Left renal cortex interstitium (tissue), 4 donors: ENCODE data around the gene OSBPL9. TPM values are rescaled to one million over a fixed set of nuclear protein-coding genes. Genes with fewer than 3 reads are reported as not detected.
"Not testable (repeated sequence)": the region's sequence is repeated elsewhere in the genome, so short reads cannot be mapped to it uniquely, and the experiment has no call there.

Experiments used
- DNase-seq, 4 donors: peaks; one replicate each; pipeline ENCODE4 v3.0.0-alpha.2; 2013; ENCODE audit warnings: low read depth in 4 of 4, low spot score in 2 of 4, missing footprints in 1 of 4
- polyA plus RNA-seq, 4 donors: library from polyadenylated mRNA; unstranded; fragments of 120-200 nt; gene quantifications; one replicate each; pipeline ENCODE4 v1.2.1, GENCODE V29; 2013; ENCODE audit not compliant: insufficient read length in 4 of 4

Gene OSBPL9
- polyA plus RNA-seq, 4 donors = 111 to 147 (median 133) TPM

DNA sequence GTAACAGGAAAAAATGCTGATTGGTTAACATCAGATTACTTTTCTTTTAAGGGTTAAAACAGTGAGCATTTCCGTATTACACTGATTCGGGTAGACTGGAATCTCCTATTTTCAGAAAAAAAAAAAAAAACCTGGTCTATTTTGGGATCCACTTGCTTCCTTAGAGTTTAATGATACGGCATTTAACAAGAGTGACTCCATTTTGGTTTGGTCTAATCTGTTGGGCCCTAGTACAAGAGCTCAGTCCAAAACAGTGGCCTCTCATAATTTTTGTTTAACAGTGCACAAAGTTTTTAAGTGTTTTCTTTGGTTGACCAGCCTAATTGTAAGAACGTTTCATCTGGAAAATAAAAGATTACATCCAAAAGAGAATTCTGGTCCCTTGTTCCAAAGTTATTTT is 141.4 kb downstream of the OSBPL9 start:
- no peak for DNase-seq

DNA sequence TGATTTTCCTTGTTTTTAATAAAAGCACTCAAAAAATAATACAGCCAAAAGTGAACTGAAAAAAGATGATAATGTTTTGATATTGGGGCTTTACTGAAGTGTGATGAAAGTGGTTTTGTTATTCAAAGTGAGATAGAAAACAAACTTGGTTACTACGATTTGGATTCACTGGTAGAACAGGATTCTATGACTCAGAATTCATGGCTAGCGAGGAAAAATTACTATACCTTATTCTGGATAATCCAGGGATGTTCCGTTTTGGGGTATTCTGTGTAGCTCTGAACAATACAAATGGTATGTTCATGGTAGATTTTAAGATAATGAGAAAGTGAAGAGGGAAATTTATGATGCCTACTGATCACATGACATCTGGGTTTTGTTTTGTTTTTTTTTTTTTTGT is 144.0 kb downstream of the OSBPL9 start:
- no peak for DNase-seq

DNA sequence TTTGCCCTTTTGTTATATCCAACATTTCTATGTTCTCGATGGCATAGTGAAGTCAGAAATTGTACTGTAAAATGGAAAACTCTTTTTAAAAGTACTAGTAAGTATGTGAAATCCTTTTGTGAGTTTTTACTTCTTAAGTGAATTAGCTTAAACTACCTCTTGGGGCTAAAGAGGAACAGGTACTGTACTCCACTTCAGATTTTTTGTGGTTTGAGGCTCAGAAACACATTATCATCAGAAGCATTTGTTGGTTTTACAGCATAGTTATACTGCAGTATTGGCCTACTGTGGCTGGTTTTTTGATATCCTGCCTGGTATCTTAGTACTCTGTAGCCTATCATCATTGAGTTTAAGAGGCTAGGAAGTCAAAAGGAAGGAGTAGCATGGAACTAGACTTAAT is 144.5 kb downstream of the OSBPL9 start:
- DNase-seq = no peak

DNA sequence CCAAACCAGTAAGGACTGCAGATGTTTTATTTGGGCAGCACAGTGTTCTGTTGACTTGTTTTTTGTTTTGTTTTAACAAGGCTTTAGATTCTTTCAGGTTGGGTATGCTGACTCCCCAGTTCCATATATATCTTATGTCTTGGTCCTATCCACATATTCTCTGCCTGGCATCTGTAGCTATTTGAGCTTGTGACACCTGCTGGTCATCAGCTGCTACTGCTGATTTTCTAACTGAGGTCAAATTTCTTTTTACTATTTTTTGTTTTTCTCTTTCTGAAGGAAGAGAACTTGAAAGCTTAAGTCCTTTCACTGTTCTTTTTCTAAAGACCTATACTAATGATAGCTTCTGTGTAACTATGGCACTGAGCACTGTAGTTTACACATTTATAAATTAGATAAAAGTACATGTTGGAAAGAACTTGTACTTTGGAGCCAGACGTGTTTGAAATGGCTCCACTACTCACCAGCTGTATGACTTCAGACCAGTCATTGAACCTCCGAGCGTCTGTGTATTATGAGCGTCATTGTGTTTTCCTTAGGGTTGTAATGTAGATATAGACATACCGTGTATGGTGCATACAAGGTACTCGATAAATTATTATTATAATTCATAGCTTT is 152.2 kb downstream of the OSBPL9 start:
- DNase-seq = peak; percentile 11 to 36 (median 26)

DNA sequence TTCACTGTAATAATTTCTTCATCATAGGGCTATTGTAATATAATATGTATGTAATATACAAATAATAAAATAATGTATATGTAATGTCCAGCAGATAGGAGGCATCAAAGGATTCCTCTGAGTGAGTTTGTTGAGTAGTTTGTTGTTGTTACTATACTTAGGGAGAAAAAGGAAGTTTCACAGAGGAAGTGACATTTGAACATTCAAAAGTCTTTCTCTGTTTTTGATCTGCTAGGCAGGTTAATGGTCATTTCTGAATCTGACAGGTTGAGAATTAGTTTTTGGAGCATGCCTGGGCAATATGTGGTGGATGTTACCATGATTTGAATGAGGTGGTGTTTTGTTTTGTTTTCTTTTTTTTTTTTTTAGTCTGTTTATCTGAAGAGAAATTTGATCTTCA is 159.5 kb downstream of the OSBPL9 start:
- DNase-seq = no peak

DNA sequence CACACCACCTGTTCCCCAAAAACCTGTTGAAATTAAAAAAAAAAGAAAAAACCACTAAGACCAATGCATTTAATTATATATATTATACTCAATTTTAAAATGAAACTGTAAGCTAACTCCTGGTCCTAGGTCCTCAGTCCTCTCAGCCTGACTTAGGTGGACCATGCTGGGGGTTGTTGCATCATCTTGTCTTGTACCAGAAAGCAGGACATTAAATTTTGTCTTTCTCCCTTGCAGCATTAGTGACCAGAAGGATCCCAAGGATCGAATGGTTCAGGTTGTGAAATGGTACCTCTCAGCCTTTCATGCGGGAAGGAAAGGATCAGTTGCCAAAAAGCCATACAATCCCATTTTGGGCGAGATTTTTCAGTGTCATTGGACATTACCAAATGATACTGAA is 164.0 kb downstream of the OSBPL9 start:
- DNase-seq = no peak

DNA sequence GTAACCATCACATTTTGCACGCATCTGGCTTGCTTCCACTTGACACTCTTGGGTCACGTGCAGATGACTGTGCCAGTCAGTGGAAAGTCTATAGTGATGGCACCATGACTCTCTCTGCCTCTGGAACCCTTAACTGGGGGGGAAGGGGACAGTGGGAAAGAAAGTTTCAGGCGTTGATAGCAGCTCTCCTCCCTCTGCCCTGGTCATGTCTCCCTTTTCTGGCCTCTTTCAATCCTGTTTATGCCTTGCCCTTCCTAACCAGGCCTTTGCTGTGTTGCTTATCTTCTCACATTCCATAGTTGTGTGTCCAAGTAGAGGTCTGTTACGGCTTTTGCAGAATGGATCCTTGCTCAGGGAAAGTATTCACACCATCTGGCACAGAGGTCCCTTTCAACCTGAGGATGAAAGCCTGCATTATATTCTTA is 168.1 kb downstream of the OSBPL9 start:
- no peak for DNase-seq

DNA sequence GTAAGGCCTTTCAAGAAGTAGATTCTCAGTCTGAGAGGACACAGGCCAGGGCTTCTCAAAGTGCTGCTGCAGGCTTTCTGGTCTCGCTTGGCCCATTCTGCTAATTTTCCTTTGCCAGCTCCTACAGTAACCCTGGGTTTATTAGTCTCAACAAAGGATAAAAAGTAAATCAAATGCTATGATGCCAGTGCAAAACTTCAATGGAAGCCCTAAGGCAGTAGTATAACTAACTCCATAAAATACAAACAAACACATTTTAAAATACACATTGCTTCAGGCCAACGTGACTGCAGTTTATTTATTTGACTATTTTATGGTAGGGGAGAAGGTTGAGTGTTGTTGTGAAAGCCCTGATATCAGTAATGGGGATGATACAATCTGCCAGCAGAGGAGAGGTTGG is 172.0 kb downstream of the OSBPL9 start:
- DNase-seq = no peak

DNA sequence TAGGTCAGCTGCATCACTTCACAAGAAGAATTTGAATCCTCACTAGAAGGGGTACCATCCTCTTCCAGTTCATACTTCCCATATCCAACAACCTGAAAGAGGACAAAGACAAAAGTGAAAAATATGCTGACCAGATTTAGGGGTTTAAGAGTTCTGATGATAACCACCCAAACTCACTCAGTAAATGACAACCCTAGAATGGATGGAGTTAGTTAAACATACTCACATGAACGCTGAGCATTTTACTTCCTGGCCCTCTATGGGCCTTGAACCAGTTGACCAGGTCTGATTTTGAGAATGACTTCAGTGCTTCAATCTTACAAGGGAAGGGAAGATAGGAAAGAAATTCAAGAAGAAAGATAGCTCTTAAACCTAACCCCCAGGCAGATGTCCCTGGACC is 172.4 kb downstream of the OSBPL9 start:
- no peak for DNase-seq

DNA sequence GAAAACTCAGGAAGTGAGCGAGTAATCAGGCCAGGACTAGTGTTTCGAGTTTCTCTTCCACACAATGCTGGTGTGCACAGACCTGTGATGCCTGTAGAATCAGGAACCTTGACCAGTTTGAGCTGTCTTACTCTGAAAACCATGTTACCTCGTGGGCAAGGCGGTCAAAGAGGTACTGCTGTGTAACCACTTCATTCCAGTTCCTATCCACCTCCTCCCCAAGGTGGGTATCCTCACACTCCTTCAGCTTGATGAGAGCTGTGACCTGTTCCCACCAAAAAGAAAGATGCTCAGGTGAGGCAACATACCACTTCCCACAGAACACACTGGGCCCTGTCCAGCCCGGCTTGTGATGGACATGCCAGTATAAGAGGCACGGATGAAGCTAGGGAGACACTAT is 173.5 kb downstream of the OSBPL9 start:
- DNase-seq = no peak

DNA sequence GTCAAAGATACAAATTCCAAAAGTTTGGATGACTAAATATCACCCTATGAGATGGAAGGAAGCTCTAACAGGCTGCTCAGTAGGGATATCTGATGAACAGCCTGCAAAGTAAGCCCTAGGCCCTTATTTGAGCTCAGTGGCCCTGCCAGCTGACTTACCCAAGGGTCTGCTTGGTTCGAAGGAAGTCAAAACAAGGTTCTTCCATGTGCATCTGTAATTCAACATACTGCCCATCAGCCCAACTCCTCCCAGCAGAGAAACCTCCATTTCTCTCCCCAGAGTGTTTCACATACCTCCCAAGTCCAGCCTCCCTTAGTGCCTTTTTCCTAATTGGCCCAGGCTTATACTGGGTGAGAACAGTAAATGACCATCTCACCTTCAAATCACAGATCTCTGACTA is 175.0 kb downstream of the OSBPL9 start:
- no peak for DNase-seq

DNA sequence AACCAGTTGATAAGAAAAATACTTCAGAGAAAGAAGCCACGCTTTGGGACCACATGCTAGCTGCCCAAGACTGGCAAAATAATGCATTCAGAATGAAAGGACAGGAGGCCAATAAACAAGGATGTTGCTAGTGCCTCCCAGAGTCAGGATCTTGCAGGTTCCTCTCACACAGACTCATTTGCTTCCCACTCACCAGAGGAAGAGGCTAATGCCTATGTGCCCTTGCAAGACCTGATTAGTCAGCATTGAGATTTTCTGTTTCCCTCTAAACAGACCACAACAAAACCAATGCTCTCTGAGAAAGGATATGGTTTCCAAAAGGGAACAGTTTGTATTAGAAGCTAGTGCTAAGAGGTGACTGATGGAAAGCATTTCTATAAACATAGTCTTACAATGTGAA is 176.0 kb downstream of the OSBPL9 start:
- no peak for DNase-seq

DNA sequence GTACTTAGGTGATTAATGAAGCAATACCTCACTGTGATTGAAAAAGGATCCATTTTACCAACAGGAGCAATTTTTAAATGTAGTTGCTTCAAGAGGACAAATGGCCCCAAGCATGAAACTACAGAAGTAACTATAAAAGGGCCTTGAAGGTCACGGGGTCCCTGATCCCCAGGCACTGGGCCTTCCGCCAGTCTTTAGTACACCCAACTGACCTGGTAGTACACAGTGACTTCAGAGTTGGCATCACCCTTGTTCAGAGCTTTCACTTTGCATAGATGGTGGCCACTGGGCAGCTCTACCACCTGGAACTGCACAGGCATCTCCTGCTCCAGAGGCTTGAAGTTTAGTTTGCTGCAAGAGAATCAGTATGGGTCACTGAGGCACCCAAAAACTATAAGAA is 177.4 kb downstream of the OSBPL9 start:
- no peak for DNase-seq

DNA sequence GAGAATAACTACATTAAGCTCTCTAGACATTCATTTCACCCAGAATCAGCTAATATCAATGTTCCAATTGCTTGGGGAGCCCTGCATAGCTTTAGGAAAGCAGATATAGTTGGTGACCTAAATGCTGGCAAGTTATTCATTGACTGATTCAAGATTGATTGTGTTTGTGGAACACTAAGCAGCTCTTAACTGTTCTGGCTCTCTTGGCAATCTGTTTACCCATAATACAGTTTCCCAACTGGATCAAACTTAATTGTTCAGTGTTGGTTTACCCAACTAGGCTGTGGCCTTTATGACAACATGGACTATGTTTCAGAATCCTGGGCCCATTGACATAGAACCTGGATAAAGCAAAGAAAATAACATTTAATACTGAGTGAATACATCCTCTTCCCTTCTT is 178.0 kb downstream of the OSBPL9 start:
- no peak for DNase-seq

DNA sequence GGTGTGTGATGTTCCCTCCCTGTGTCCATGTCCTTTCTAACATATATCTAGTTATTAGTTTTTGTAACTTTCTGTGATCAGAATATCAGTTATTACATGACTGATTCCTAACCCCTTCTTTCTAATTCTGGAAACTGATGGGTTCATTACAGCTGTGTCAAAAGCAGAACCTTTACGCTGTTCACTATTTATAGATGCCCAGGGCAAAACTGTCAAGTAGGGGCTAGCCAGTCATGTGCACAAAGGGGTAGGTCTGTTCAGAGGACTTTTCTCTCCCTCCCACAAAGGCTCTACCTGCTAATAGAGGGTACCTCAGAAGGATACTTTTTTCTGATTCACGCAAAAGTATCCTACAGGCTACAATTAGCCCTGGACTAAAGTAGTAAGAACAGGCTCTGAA is 182.5 kb downstream of the OSBPL9 start:
- no peak for DNase-seq

DNA sequence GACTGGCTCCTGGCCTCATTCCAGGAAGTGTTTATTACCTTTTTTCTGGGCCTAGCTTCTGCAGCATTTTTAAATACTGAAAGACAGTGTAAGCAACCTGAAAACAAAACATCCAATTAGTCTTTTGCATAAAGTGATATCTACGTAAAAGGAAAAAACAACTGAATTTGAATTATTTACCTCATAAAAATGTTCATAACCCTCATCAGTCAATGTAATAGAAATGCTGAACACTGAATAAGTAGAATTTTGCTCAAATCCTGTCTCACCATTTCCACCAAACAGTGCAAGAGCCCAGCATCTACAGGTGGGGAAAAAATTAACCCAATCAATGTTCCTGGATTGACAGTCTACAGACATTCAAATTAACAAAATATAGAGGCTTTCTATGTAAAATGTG is 197.6 kb downstream of the OSBPL9 start:
- DNase-seq = no peak

DNA sequence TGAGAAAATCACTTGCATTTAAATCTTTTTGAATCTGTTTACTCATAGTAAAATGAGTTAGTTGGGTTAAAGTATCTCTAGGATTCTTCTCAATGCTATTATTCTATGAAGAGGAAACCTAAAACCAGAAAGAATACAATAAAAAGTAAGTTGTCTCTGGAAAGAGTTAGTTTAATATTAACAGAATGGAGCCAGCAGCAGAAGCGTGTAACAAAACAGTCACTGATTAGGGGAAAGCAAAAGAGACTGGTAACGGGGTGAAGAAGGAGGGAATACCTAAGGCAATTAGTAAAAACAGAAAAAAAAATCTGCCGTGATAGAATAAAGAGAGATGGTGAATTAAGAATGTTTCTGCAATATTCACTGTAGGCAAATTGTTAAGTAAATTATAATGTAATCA is 201.6 kb downstream of the OSBPL9 start:
- peak in 1 of 4 donors; percentile 17 for DNase-seq

DNA sequence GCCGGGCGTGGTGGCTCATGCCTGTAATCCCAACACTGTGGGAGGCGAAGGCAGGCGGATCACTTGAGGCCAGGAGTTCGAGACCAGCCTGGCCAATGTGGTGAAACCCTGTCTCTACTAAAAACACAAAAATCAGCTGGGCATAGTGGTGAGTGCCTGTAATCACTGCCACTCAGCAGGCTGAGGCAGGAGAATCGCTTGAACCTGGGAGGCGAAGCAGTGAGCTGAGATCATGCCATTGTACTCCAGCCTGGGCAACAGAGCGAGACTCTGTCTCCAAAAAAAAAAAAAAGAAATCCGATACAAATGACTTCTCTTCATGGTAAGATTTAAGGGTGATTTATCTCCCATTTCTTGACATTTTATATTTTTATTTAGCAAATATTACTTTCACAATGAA is 202.1 kb downstream of the OSBPL9 start:
- DNase-seq = not testable (repeated sequence)

DNA sequence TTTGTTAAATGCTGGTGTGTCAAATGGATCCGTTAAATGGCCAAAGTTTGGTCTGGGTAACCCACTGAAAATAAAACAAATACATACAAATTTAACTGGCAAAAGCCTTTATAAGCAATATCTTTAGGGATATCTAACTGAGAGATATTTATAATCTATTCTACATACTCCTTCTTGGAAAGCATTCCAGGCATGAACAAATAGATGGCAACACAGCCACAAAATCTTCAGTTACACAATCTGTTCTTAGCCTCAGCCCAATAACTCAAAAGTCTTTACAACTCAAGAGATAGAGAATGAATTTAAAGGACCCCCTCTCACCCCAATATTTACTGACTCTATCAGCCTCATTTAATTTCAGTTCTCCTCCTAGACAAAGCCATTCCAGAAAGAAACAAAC is 202.9 kb downstream of the OSBPL9 start:
- DNase-seq = no peak

DNA sequence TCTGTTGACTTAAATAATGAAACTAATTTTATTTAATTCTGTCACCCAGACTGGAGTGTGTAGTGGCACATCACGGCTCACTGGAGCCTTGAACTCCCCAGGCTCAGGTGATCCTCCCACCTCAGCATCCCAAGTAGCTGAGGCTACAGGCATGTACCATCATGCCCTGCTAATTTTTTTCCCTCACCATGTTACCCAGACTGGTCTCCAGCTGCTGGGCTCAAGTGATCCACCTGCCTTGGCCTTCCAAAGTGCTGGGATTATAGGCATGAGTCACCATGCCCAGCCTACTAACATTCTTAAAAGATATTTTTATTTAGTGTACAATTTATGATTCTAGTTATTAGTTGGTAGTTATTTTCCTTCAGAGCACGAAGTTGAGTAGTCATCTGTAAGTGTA is 212.2 kb downstream of the OSBPL9 start:
- DNase-seq = no peak

DNA sequence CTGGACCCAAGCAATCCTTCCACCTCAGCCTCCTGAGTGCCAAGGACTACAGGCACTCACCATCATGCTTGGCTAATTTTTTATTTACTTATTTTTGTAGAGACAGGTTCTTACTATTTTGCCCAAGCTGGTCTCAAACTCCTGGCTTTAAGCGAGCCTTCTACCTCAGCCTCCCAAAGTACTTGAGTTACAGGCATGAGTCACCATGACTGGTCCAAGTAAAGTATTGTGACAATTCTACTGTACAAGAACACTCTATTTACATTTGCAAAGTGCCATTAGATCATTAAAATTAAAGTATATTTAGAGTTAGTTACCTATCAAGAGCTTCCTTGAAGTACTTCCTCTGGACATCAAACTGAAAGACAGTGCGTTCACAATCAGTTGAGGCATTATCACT is 216.8 kb downstream of the OSBPL9 start:
- DNase-seq = no peak

DNA sequence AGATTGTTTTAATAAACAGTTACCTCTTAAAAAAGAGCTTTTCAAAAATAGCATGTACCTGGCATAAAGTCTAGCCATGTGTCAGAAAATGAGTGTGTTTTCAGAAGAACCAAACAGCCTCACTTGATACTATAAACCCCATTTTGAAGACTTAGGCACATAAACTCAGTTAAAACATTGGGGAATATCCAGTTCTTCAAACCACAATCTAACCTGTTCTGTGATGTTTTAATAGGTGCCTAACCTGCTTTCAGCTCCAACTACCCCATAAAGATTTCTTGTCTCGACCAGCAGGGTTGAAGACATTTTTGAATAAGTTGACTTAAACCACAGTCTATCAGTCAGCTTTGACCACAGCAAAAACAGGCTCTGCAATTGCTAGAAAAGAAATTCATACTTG is 220.4 kb downstream of the OSBPL9 start:
- DNase-seq = no peak
